Left cardiac atrium (tissue), 4 donors: ENCODE results near the gene LCK. TPM values are rescaled to one million over a fixed set of nuclear protein-coding genes. Genes with fewer than 3 reads are reported as not detected.
A peak's percentile ranks its signal among the peaks of the same experiment; 100 is the strongest.
"Not testable (repeated sequence)": the region's sequence is repeated elsewhere in the genome, so short reads cannot be mapped to it uniquely, and the experiment has no call there.

Source experiments
- ATAC-seq, 2 donors: fragments of 200-7000 bp; cut with Tn5 transposase; one replicate each; pipeline ENCODE4 v1.9.1; 2020; ENCODE audit warnings: mild to moderate bottlenecking in 2 of 2, moderate library complexity in 2 of 2
- DNase-seq: peaks from one replicate; pipeline ENCODE4 v3.0.0-alpha.2; 2020
- intact Hi-C, 2 donors: fragments of 100-400 bp; cut with DNase I; formaldehyde crosslinking; loops; one replicate each; pipeline versions ENCODE4 v1.14.1 to v1.15.1; 2022 to 2023
- total RNA-seq, 2 donors: library from RNA; stranded (reverse); fragmentation: NEBNext Ultra II Directional; extraction: Animal tissue kit (Norgen Biotek cat#: 25700); gene quantifications; one replicate each; pipeline ENCODE4 v1.2.1, GENCODE V29; 2021
- donor health status: DM: no; HTN: yes; CAD: no.
- donor health status: DM: no; HTN: yes; CAD: no; lungs with severe emphysema.
- donor health status: DM: yes; HTN: yes; CAD: no.
- donor health status: Dilated cardiomyopathy.

LCK gene
- total RNA-seq, 2 donors from 2014 or later, result 1.2 to 2.6 TPM

DNA sequence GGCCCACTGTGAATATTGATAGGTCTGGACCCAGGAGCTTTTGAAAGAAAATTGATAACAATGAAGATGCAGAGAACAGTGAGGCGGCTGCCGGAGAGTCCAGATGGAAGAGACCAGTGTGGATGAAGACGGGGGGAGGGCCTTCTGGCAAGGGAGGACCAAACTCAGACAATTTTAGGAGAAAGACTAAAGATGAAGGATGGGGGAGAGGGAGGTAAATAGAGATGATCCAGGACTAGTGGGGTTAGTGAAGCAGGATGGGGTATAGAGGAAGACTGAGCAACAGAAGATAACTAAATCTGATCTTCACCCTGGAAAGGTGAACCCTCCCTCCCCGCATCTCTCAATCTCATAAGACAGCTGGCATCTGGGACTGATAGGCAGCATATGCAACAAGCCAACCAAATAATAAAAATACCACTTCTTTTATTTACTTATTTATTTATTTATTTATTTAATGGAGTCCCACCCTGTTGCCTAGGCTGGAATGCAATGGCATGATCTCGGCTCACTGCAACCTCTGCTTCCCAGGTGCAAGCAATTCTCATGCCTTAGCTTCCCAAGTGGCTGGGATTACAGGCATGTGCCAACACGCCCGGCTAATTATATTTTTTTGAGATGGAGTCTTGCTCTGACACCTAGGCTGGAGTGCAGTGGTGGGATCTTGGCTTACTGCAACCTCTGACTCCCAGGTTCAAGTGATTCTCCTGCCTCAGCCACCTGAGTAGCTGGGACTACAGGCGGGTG is 18.3 kb upstream of the LCK start:
- DNase-seq (no peak), ATAC-seq (no peak)
- intact Hi-C loops, result no loop called here

DNA sequence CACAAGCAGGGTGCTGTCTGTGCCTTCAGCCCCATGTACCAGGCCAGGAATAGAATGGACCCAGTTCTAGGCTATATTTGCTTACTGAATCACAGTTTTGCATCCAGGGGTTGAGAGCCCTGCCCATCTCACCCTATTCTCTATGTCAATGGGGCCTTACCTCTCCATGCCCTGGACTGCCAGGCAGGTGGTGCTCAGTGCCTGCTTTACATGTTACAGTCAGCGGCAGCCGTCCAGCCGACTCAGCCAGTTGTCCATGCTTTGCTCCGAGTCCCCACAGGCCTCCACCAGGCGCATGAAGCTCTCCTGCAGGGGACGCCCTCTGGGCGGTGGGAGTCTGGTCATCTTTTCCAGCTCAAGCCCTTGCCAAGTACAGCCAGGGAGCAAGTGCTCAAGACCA is 16.3 kb upstream of the LCK start:
- intact Hi-C loops, result no loop called here
- DNase-seq, result no peak
- ATAC-seq, result no peak

DNA sequence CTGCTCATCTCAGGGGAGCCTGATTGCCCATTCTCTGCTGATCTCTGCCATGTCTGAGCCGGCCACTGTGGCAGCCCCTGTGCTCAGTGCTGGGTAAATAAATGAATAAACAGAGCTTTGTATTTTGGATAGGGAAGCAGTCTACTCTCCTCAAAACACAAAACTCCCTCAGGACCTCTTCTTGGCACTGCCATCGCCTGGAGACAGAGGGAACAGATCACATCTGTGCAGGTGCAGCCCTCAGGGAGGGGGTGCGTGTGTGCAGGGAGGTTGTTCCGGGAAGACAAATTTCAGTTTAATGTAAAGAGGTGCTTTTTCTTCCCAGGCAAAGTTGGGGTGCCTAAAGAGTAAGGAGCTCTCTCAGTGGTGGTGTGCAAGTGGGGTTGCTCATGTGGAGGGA is 11.7 kb upstream of the LCK start:
- ATAC-seq (no peak), DNase-seq (no peak)
- intact Hi-C loops, result no loop called here

DNA sequence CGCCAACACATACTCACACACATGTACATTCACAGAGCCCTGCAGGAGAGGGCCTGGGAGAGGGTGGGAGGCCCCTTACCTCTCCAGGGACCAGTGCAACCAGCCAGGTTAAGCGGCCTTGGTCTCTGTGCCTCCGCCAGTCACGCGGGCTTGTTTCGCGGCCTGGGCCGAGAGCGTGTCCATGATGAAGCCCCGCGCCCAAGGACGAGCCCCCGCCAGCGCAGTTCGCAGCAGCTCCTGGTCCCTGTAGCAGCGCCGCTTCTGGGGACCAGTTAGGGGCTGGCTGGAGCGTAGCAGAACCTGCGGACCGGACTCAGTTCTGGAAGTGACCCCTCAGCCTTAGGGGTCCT is 11.3 kb upstream of the LCK start:
- ATAC-seq, result peak in 1 of 2 donors; percentile 3
- intact Hi-C loops, result loop anchor here in 1 of 2 donors (10.0 kb wide), 1 partner anchor 55 kb away; the partner anchor contains the start of gene HDAC1

DNA sequence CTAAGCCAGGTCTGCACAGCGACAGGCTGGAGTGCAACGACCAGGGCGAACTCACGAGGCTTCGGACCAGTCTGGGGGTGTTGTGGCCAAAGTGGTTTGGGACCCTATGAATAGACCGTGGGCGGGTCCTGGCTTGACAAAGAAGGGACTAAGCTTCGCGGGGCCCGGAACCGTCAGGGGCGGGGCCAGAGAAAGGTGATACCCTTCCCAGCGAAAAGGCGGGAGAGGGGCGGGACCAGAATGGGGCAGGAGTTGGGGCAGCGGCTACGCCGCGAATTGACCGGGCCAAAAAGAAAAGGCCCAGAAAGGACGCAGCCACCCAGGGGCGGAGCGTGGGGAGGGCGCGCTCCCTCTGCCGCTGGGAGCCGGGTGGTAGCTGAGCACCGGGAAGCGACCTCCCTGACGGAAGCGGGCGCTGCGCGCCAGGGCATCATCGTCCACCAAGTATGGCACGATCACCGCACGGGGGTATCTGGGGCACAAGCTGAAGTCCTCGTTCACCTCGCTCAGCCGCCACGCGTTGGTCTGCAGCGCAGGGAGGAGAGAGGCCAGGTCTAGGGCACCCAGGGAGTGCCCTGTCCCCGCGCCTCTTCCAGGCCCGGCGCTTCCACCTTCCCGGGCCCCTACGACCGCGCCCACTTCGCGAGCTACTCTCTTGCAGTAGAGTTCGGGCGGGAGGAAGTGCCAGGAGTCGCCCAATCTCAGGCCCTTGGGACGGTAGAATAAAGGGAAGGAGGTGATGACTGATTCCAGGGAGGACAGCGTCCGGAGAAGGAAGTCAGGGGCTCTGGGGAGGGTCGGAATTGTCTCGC is 10.7 kb upstream of the LCK start:
- ATAC-seq (peak; percentile 86 to 87), DNase-seq (peak; percentile 77)
- intact Hi-C loops, result loop anchor here in 1 of 2 donors (10.0 kb wide), 1 partner anchor 54 kb away; the partner anchor contains the start of gene HDAC1

More for the DNA sequence above, 11.3 kb upstream of the LCK start:
- no peak for DNase-seq

DNA sequence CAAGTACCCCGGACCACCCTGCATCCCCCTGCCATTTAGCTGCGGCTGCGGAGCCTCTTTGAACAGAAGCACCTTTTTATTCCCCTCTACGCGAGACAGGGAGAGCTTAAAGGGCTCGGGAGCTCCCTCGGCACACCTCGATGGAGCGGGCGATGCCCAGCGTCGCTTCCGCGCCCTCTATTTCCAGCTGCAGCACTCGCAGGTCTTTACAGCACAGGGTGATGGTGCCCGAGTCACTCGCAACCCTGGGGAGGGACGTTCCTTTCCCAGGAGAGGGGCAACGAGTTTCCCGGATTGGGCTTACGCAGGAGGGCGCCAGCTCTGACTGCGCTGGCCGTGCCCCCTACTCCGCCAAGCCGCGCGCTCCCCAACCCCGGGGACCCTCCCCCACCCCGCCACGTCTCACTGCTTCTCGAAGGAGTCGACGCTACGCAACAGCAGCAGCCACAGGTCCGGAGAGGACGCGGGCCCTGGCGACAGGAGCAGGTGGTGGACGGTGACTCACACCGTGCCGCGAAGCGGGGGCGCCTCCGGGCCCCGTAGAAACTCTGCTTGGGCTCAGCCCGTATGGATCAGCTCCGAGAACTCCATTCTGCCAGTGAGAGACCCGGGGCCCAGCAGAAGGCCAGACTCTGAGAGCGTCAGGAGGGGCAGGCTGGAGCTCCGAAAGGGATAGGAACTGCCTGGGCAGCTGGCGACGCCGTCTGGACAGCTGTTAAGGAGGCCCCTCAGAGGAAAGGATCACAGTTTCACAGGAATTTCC is 9.9 kb upstream of the LCK start:
- intact Hi-C loops, result loop anchor here in 1 of 2 donors (10.0 kb wide), 1 partner anchor 54 kb away; the partner anchor contains the start of gene HDAC1
- peak; percentile 69 to 70 for ATAC-seq
- peak; percentile 69 for DNase-seq

DNA sequence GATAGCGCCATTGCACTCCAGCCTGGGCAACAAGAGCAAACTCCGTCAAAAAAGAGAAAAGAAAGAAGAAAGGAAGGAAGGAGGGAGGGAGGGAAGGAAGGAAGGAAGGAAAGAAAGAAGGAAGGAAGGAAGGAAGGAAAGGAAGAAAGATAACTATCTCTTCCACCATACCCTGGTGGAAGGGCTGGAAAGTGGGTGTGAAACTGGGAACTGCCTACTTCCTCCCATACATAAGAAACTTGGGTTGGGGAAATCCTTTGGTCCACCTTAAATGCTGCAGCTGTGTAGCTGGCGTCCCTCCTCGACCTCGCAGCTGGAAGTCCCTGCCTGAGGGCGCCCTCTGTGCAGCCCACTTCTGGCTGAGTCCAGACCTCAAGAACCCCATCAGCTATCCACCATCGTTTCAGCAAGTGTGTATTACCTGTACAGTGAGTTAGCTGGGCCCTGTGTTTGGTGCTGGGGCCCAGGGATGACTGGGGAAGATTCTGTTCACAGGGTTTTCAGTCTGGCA is 8.7 kb upstream of the LCK start:
- peak in 1 of 2 donors; percentile 7 for ATAC-seq
- DNase-seq, result peak; percentile 46
- intact Hi-C loops, result loop anchor here in 1 of 2 donors (10.0 kb wide), 1 partner anchor 52 kb away; the partner anchor contains the start of gene HDAC1

DNA sequence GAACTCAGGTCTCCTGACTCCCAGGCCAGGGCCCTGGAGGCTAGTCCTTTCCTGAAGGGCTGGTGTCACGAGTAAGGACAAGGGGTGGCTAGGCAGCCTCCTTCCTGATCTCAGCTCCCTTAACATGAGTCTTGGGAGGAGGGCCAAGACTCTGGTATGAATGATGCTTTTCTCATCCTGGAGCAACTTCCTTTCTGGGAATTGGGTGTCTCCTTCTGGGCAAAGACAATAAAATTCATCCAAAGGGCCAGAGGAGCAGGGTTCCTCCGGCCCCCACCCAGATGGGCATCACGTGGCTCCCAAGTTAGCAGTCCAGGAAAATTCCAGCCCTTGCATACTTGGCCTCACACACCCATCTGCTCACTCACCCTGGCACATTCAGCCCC is 4.2 kb upstream of the LCK start, which contains the start of gene FAM167B:
FAM167B (plus strand) TSS at position 335 of the 386 bp plus-strand sequence. CDS start 200 bp downstream, outside the sequence.
- intact Hi-C loops, result loop anchor here in 1 of 2 donors (10.0 kb wide), 1 partner anchor 48 kb away; the partner anchor contains the start of gene HDAC1
- DNase-seq (peak; percentile 72), ATAC-seq (peak; percentile 45 to 60)

DNA sequence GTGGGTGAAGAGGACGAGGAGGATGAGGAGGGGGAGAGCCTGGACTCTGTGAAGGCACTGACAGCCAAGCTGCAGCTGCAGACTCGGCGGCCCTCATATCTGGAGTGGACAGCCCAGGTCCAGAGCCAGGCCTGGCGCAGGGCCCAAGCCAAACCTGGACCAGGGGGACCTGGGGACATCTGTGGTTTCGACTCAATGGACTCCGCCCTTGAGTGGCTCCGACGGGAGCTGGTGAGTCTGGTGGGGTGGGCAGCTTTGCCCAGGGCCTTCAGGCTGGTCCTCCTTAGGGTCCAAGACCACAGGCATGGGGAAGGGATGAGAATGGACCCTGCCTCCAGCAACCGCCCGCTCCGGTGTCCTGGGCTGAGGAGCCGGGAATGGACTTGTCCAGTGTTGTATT is 3.6 kb upstream of the LCK start:
- intact Hi-C loops, result loop anchor here in 1 of 2 donors (10.0 kb wide), 1 partner anchor 47 kb away; the partner anchor contains the start of gene HDAC1
- peak in 1 of 2 donors; percentile 16 for ATAC-seq
- DNase-seq, result peak; percentile 38

DNA sequence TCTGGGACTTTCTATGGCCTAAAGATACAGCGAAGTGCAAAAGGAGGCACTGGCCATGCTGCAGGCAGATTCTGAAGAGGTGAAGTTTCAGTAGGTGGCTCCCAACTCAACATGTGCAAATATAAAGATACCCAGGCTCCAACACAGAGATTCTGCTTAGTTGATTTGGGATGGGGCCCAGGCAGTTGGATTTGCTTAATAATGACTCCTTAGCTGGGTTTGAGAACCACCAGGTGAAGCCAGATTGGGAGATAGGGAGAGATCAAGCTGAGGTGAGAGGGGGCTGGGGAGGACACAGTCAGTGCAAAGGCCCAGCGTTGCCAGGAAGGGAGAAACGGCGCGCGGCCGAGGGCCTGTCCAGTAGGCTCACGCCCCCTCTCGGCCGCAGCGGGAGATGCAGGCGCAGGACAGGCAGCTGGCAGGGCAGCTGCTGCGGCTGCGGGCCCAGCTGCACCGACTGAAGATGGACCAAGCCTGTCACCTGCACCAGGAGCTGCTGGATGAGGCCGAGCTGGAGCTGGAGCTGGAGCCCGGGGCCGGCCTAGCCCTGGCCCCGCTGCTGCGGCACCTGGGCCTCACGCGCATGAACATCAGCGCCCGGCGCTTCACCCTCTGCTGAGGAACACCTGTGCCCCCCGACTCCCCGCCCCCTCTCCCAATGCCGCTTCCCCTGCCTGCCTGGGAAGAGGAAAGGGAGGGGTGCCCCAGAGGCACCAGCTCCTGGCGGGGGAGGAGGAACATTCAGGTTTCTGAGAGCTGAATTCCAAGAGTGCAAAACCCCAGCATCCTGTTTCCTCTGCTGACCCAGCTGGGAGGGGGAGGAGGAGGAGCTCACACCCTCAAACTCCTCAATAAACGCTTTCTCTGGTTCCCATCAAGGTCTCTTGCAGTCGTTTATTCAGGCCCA is 2.8 kb upstream of the LCK start:
- ATAC-seq (peak; percentile 56 to 79), DNase-seq (peak; percentile 90)
- intact Hi-C loops, result loop anchor here in 1 of 2 donors (10.0 kb wide), 1 partner anchor 47 kb away; the partner anchor contains the start of gene HDAC1

DNA sequence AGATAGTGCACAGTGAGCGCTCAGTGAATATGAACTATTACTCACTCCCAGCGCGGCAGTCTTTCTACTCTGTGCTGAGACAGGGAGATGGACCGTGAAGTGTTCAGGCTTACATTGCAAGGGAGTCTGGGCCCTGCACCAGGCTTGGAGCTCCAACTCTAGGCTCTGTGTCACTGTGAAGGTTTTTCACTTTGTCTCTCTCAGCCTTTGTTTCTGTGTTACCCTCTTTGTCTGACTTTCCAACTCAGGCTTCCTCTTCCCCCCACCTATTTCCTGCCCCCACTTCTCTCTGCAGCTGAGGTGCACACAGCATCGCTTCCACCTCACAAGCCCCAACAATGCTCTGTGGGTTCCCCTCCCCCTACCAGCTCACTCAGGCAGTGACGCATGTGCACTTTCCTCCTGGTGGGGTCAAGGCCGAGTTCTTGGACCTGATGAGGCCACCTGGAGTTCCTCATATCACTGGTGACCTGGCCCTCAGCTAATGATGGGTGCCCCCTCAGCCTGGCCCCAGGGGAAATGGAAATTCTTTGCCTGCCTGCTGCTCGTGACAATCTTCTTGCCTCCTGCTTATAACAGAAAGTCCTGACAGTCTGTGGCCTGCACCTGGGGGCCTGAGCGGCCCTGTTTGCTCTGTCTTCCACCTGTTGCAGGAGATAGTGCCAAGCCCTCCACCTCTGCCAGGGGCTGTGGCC is 1.1 kb upstream of the LCK start:
- intact Hi-C loops, result loop anchor here in 1 of 2 donors (10.0 kb wide), 1 partner anchor 45 kb away; the partner anchor contains the start of gene HDAC1
- DNase-seq, result peak; percentile 44
- ATAC-seq, result peak; percentile 19 to 68

DNA sequence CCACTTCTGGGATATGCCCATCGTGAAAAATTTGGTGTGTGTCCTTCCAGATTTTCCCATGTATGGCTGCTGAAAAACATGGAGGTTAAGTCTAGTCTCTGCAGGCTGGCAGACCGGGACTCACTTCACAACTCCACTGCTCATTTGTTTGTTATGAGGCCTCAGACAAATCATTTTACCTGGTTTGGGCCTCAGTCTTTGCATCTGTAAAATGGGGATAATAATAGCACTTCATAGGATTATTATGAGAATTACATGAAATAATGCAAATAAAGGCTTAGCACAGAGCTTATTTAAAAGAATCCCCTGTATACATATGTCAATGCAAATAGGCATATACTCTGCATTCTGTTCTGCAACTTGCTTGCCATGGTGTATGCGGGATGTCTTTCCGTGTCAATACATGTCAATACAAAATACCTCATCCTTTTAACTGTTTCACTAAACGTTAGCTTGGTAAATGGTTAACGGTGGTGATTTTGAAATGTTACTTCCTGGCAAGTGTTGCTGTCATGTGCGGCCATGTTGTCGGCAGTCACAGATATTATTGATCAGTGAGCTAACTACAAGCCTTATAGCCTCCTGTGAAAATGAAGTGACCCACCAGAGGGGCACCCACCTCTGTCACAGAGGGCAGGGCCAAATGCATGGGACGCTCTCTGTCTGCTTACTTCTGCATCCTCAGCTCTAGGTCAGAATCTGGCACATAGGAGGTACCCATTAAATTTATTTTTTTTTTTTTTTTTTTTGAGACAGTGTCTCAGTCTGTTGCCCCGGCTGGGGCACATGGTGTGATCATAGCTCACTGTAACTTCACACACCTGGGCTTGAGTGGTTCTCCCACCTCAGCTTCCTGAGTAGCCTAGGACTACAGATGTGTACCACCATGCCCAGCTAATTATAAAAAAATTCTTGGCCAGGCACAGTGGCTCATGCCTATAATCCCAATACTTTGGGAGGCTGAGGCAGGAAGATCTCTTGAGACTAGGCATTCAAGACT is 4.3 kb downstream of the LCK start:
- ATAC-seq (no peak), DNase-seq (no peak)
- intact Hi-C loops, result no loop called here

DNA sequence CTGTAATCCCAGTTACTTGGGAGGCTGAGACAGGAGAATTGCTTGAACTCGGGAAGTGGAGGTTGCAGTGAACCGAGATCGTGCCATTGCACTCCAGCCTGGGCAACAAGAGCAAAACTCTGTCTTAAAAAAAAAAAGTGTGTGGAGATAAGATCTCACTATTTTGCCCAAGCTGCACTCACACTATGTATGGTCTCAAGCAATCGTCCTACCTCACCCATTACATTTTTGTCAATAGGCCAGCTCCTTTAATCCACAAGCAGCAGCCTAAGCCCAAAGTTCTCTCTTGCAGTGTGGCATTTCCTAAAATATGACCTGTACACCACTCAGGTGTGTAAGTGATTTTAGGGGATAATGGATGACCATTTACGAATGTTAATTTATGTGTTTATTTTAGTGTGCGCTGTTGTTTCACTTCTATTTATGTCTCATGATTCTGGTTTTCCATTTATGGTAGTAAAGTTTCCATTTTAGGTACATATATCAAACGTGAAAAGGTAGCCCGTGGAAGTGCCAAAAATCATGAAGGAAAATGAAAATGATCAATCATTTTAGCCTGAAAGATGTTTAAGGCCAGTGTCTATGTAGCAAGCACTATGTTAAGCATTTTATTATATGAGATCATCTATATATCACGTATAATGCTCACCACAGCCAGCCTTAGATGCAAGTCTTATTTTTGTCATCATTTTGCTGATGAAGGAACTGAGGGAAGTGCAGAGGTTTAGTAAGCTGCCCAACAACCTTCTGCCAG is 5.6 kb downstream of the LCK start:
- ATAC-seq, result no peak
- intact Hi-C loops, result no loop called here
- DNase-seq, result no peak

DNA sequence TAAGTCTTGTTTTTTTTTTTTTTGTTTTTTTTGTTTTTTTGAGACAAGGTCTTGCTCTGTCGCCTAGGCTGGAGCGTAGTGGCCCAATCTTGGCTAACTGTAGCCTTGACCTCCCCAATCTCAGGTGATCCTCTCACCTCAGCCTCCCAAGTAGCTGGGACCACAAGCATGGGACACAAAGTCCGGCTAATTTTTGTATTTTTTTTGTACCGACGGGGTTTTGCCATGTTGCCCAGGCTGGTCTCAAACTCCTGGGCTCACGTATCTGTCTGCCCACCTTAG is 6.1 kb downstream of the LCK start:
- intact Hi-C loops, result no loop called here
- ATAC-seq (no peak), DNase-seq (no peak)

DNA sequence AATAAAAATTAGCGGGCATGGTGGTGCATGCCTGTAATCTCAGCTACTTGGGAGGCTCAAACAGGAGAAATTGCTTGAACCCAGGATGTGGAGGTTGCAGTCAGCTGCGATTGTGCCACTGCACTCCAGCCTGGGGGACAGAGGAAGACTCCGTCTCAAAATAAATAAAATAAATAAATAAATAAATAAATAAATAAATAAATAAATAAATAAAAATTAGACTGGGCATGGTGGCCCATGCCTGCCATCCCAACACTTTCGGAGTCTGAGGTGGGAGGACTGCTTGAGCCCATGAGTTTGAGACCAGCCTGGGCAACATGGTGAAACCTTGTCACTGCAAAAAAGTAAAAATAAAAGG is 12.2 kb downstream of the LCK start:
- intact Hi-C loops, ATAC-seq, DNase-seq: not testable (repeated sequence)

DNA sequence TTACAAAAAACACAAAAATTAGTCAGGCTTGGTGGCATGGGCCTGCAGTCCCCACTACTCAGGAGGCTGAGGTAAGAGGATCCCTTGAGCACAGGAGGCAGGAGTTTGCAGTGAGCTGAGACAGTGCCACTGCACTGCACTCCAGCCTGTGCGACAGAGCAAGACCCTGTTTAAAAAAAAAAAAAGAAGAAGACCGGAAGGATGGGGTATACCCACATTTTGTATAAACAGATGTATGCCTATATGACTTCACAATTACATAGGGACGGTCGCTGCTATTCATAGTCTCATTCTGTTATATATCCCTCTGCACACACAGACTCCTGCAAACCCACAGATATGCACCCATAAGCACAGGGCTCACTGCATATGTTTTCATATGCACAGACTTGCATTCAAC is 12.7 kb downstream of the LCK start:
- DNase-seq (no peak), ATAC-seq (no peak)
- intact Hi-C loops, result no loop called here
